HepG2 (cell line): ENCODE data around the gene COMMD9. TPM values are rescaled to one million over a fixed set of nuclear protein-coding genes. Genes with fewer than 3 reads are reported as not detected.
A peak's percentile ranks its signal among the peaks of the same experiment; 100 is the strongest.

ENCODE experiments used
- ATAC-seq: fragments of 200-7000 bp; cut with Tn5 transposase; 3 replicates; pipeline ENCODE4 v1.9.1; 2020; ENCODE audit warnings: mild to moderate bottlenecking, moderate library complexity
- BruUV-seq: library from RNA; stranded (reverse); fragments of 400-500 nt; replicated peaks from 2 replicates; lab custom pipeline; 2021; lab: Mats Ljungman, UMichigan
- CTCF ChIA-PET: fragments of 300-600 bp; formaldehyde crosslinking; extraction: SDS; loops from one replicate; lab custom pipeline; 2021; ENCODE audit warnings: low total read pairs, inconsistent platforms, low intra/inter-chr PET ratio; lab: Yijun Ruan, JAX
- POLR2A ChIA-PET: fragments of 350-600 bp; sonication (Branson Sonifier 250); formaldehyde crosslinking; loops from one replicate; lab custom pipeline; 2020; ENCODE audit warnings: antibody characterized with exemption, inconsistent platforms; lab: Yijun Ruan, JAX
- DNase-seq: peaks from one replicate; pipeline ENCODE4 v3.0.0-alpha.2; 2015; ENCODE audit warnings: low spot score
- FAIRE-seq: peaks from 3 replicates; lab custom pipeline; 2011; peaks lifted over from hg19 to GRCh38; lab: Jason Lieb, UNC
- H2AFZ ChIP-seq: one replicate; pipeline ENCODE4 v1.6.1; 2011; ENCODE audit warnings: low read length, inconsistent platforms
- H3K27ac ChIP-seq: fragments of 300-600 bp; 3 replicates; pipeline ENCODE4 v1.8.0; 2011; ENCODE audit warnings: mixed run types, mild to moderate bottlenecking, mixed read lengths, low read length, inconsistent platforms; ENCODE audit not compliant: insufficient read depth; ENCODE audit errors: extremely low read length
- H3K27me3 ChIP-seq, 2 experiments: fragments of 200-600 bp in 1 of 2; 2 replicates in 1 of 2; 3 replicates in 1 of 2; pipeline versions ENCODE4 v1.6.0 to v1.8.0; 2011; ENCODE audit warnings: low read length in 2 of 2, mild to moderate bottlenecking in 2 of 2, moderate library complexity in 2 of 2, inconsistent platforms in 1 of 2; ENCODE audit not compliant: insufficient read depth in 2 of 2, control insufficient read depth in 1 of 2
- H3K36me3 ChIP-seq, 2 experiments: fragments of 200-600 bp in 1 of 2; replicated peaks in 1 of 2; 2 replicates in 1 of 2; 3 replicates in 1 of 2; pipeline versions ENCODE4 v1.5.1 to v1.8.0; 2011; ENCODE audit warnings: low read length in 2 of 2, inconsistent platforms in 1 of 2; ENCODE audit not compliant: insufficient read depth in 2 of 2, control insufficient read depth in 1 of 2
- H3K4me1 ChIP-seq: 2 replicates; pipeline ENCODE4 v1.5.1; 2012; ENCODE audit warnings: low read length, inconsistent platforms; ENCODE audit not compliant: insufficient read depth
- H3K4me2 ChIP-seq: 2 replicates; pipeline ENCODE4 v1.6.0; 2011; ENCODE audit warnings: low read depth, low read length, inconsistent platforms
- H3K4me3 ChIP-seq, 3 experiments: fragments of 200-600 bp in 1 of 3; sonication (generic), shearing (Covaris generic) in 1 of 3; replicated peaks in 1 of 3; 2 replicates each; pipeline ENCODE4 v1.5.1; 2011 to 2016; ENCODE audit warnings: low read length in 3 of 3, inconsistent platforms in 2 of 3, low read depth in 2 of 3, mild to moderate bottlenecking in 2 of 3, control low read depth in 1 of 3, mixed read lengths in 1 of 3; ENCODE audit not compliant: insufficient read depth in 1 of 3
- H3K79me2 ChIP-seq: one replicate; pipeline ENCODE4 v1.6.1; 2011; ENCODE audit warnings: low read length, inconsistent platforms; ENCODE audit not compliant: insufficient read depth
- H3K9ac ChIP-seq: 2 replicates; pipeline ENCODE4 v1.6.0; 2011; ENCODE audit warnings: mild to moderate bottlenecking, low read depth, low read length, inconsistent platforms; ENCODE audit not compliant: insufficient read depth
- H3K9me3 ChIP-seq: 2 replicates; pipeline ENCODE4 v1.5.1; 2012; ENCODE audit warnings: mild to moderate bottlenecking, low read length
- H4K20me1 ChIP-seq: 2 replicates; pipeline ENCODE4 v1.6.0; 2011; ENCODE audit warnings: inconsistent platforms, mild to moderate bottlenecking, low read length, moderate library complexity; ENCODE audit not compliant: insufficient read depth
- CEBPB ChIP-seq: IDR thresholded peaks from 2 replicates; pipeline ENCODE4 v1.6.1; 2011; ENCODE audit warnings: low read depth, low read length, improper control_type of control experiment, borderline replicate concordance
- CEBPG ChIP-seq: IDR thresholded peaks from 2 replicates; pipeline ENCODE4 v1.6.1; 2016
- FOSL2 ChIP-seq: sonication (generic); formaldehyde crosslinking; IDR thresholded peaks from 2 replicates; pipeline ENCODE4 v1.4.0; 2020; ENCODE audit warnings: missing genetic modification reagents
- ZNF749 ChIP-seq: sonication (generic); formaldehyde crosslinking; IDR thresholded peaks from 2 replicates; pipeline ENCODE4 v1.8.0; 2022; ENCODE audit warnings: mild to moderate bottlenecking, missing genetic modification reagents, moderate library complexity, borderline replicate concordance
- ZNF83 ChIP-seq: sonication (generic); formaldehyde crosslinking; IDR thresholded peaks from 2 replicates; pipeline ENCODE4 v1.4.0; 2020; ENCODE audit warnings: missing genetic modification reagents, mild to moderate bottlenecking, borderline replicate concordance
- WGBS: methylation state at CpG from one replicate; pipeline ENCODE4 v1.1.6; 2017; ENCODE audit warnings: low lambda C conversion rate; 5-methylcytosine and 5-hydroxymethylcytosine counted together
- in situ Hi-C: cut with HindIII; loops from 2 replicates; pipeline ENCODE4 v1.10.0; 2017; ENCODE audit warnings: low pct_unique_long_range_greater_than_20kb; ENCODE audit not compliant: extremely low pct_ligation_motif_present
- intact Hi-C: fragments of 100-400 bp; cut with micrococcal nuclease; formaldehyde crosslinking; loops from one replicate; pipeline ENCODE4 v1.10.0; 2022; ENCODE audit not compliant: unreplicated experiment
- polyA plus RNA-seq, 8 experiments: library from polyadenylated mRNA; depleted of rRNA in 3 of 8; stranded (reverse) in 7 of 8; unstranded in 1 of 8; fragments of >200 nt; fragmentation: Illumina TruSeq in 4 of 8; extraction: Trizol in 4 of 8; gene quantifications; 2 replicates each; pipeline versions ENCODE4 v1.2.1 to v1.2.3, GENCODE V29; 2011 to 2016; ENCODE audit warnings: low read depth in 4 of 8, missing spikeins in 1 of 8, mixed read lengths in 1 of 8; ENCODE audit not compliant: insufficient read depth in 1 of 8
- total RNA-seq, 5 experiments: library from RNA; depleted of rRNA; stranded (reverse); fragments of >200 nt; fragmentation: Illumina TruSeq; extraction: Trizol; gene quantifications; 2 replicates each; pipeline ENCODE4 v1.2.3, GENCODE V29; 2016; ENCODE audit warnings: low read depth in 1 of 5
- TF ChIP-seq, protein P1 (sequence below): sonication (generic); formaldehyde crosslinking; IDR thresholded peaks from 2 replicates; pipeline ENCODE4 v1.8.0; 2022; ENCODE audit warnings: low read depth, missing genetic modification reagents

COMMD9 gene
- total and polyA plus RNA-seq, 2 of the 13 experiments (the other 11 are each of a cell fraction or from before 2014, with no cell fraction given), result 47.3 to 76.7 TPM

DNA sequence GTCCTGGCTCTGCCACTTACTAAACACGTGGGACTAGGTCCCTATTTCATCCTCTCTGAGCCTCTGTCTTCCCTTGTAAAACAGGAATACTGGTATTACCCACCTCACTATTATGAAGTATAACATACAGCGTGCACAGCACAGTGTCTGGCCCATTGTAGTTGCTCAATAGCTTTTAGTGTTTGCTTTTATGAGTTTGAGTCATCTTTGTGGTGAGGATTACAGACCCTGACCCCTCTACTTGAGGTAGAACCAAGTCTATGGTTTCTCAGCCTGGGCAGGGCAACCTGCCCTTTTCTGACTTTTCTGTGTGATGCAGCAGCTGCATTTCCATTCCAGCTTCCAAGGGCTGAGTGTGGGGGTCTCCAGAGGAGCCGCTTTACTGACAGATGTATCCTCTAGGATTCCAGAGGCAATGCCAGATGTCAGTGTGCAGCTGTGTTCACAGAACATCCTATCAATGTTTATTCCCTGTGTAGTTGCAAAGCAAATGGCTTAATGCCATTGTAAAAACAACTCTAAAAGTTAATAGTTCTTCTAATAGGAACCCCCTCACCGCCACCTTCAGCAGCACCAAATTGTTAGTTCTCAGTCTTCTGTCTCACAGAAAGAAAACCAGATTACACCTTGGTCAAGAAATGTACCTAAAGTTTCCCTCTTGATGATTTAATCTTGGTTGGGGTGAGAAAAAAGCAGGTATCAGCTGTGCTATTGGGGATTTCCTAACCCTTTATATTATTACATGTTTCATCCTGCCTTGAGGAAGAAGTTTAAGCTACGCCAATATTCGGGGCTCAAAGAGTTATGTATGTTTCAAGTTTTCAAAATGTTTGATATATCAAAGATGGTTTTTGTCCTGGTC lies 23.6 kb upstream of the COMMD9 start:
- FAIRE-seq, result no peak
- intact Hi-C loops, result no loop called here
- Histone ChIP-seq H3K27me3 (peaks cover 0 to 15% of the 10 kb centered on the region in 2 experiments; a peak in 2 of 5 replicates), H3K9ac (no peak overlapping the region), H3K4me3 (no peak overlapping the region), H2AFZ (no peak overlapping the region), H4K20me1 (no peaks in the 10 kb centered on the region), H3K9me3 (no peaks in the 10 kb centered on the region), H3K4me1 (no peaks in the 10 kb centered on the region), H3K79me2 (no peaks in the 10 kb centered on the region), H3K4me2 (no peak overlapping the region), H3K27ac (no peak overlapping the region), H3K36me3 (no peaks in the 10 kb centered on the region)
- WGBS, result 33% methylated on average over 5 of the region's 6 CpGs
- BruUV-seq, result no TSS peak
- DNase-seq, result no peak
- POLR2A ChIA-PET, result no interaction called here
- in situ Hi-C loops, result no loop called here
- TF ChIP-seq, protein P1, sequence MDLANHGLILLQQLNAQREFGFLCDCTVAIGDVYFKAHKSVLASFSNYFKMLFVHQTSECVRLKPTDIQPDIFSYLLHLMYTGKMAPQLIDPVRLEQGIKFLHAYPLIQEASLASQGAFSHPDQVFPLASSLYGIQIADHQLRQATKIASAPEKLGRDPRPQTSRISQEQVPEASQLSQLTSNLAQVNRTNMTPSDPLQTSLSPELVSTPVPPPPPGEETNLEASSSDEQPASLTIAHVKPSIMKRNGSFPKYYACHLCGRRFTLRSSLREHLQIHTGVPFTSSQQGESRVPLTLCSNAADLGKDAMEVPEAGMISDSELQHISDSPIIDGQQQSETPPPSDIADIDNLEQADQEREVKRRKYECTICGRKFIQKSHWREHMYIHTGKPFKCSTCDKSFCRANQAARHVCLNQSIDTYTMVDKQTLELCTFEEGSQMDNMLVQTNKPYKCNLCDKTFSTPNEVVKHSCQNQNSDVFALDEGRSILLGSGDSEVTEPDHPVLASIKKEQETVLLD (CRISPR knock-in tag), result no peak
- TF ChIP-seq ZNF749 (CRISPR knock-in tag), result no peak
- TF ChIP-seq ZNF83 (CRISPR knock-in tag), result no peak
- TF ChIP-seq CEBPG (CRISPR knock-in tag), result peak; percentile 22; the same call in 1 of the 2 replicates
- peak; percentile 75 for TF ChIP-seq FOSL2
- peak; percentile 65 for TF ChIP-seq CEBPB
- CTCF ChIA-PET, result no interaction called here
- ATAC-seq, result peak; percentile 61
